ENCODE measurements around the gene ERC1.
"Not testable (repeated sequence)": the region's sequence is repeated elsewhere in the genome, so short reads cannot be mapped to it uniquely, and the experiment has no call there.

The ERC1 gene

DNA sequence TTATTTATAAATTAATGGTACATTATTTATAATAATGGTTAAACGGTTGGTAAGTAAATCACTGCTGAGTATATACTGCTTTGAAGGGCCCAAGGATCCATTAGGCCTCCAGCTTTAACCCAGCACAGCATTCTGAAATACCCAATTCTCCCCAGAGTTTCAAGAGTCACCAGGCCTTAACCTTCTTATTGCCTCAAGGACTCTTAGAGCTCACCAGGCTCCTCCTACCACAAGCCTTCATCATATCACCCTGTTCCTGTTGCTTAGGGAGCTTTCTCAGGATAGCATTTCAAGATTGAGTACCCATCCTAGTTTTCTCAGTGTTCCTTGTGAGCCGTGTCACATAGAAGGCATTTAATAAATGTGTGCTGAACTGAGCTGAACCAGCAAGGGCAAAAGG, 360.9 kb downstream of the ERC1 start:
- H3K27me3 ChIP-seq (ENCODE audit: control insufficient read depth, insufficient read depth, low read length) = no peaks in the 10 kb centered on the region
- no peak overlapping the region for H3K9ac ChIP-seq (ENCODE audit: low read length)
- H3K9me3 ChIP-seq (ENCODE audit: control insufficient read depth, insufficient read depth, low read depth, low read length) = no peaks in the 10 kb centered on the region
- no peak overlapping the region for H3K27ac ChIP-seq (ENCODE audit: low read depth, low read length)
- H3K36me3 ChIP-seq (ENCODE audit: control insufficient read depth, insufficient read depth, low read length) = no peaks in the 10 kb centered on the region
- no peak overlapping the region for H3K4me3 ChIP-seq (ENCODE audit: low read depth, low read length)
- H3K4me1 ChIP-seq (ENCODE audit: control insufficient read depth, insufficient read depth, low read length) = 0 out of 2 replicates have a peak, but pooled peaks cover 5% of the 10 kb centered on the region

DNA sequence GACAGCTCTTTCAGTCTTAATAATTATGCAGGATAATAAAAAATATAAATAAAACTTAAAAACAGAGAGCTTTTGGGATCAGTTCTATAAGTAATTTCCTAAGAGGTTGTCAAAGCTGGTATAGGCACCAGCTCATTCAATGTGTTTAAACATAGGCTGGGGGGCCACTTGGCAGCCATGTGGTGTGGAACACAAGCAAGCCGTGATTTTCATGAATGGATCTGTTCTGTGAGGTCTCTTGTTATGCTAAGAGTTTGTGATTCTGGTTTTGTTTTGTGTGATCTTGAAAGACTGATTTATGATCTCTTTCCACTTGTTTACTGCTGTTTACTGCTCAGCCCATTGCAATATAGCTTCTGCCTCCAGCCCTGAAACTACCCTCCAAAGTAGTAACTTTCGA, 362.4 kb downstream of the ERC1 start:
- no peak overlapping the region for H3K27ac ChIP-seq (ENCODE audit: low read depth, low read length)
- no peaks in the 10 kb centered on the region for H3K36me3 ChIP-seq (ENCODE audit: control insufficient read depth, insufficient read depth, low read length)
- H3K4me3 ChIP-seq (ENCODE audit: low read depth, low read length) = no peak overlapping the region
- 0 out of 2 replicates have a peak, but pooled peaks cover 5% of the 10 kb centered on the region for H3K4me1 ChIP-seq (ENCODE audit: control insufficient read depth, insufficient read depth, low read length)
- H3K9me3 ChIP-seq (ENCODE audit: control insufficient read depth, insufficient read depth, low read depth, low read length) = no peaks in the 10 kb centered on the region
- no peak overlapping the region for H3K9ac ChIP-seq (ENCODE audit: low read length)
- H3K27me3 ChIP-seq (ENCODE audit: control insufficient read depth, insufficient read depth, low read length) = no peaks in the 10 kb centered on the region

DNA sequence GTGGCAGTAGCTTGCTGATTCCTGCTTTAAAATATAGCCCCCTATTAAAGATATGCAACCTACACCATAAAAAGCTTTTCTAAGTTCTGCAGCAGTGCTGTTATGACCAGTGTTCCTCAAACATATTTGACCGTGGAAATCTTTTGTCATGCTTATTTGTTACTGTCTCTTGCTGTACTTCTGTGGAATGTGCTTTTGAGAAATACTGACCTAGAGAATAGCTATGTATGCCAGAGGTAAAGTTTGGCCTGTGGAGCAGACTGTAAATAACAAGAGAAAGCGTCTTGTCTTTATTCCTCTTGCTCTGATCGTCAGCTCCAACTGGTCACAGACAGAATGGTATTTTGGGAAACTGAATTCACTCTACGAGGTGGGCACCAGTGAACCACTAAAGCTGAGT, 364.4 kb downstream of the ERC1 start:
- Histone ChIP-seq H3K4me1 (ENCODE audit: control insufficient read depth, insufficient read depth, low read length) (0 out of 2 replicates have a peak, but pooled peaks cover 5% of the 10 kb centered on the region), H3K36me3 (ENCODE audit: control insufficient read depth, insufficient read depth, low read length) (no peaks in the 10 kb centered on the region), H3K9ac (ENCODE audit: low read length) (no peak overlapping the region), H3K9me3 (ENCODE audit: control insufficient read depth, insufficient read depth, low read depth, low read length) (no peaks in the 10 kb centered on the region), H3K27ac (ENCODE audit: low read depth, low read length) (no peak overlapping the region), H3K27me3 (ENCODE audit: control insufficient read depth, insufficient read depth, low read length) (no peaks in the 10 kb centered on the region), H3K4me3 (ENCODE audit: low read depth, low read length) (no peak overlapping the region)

DNA sequence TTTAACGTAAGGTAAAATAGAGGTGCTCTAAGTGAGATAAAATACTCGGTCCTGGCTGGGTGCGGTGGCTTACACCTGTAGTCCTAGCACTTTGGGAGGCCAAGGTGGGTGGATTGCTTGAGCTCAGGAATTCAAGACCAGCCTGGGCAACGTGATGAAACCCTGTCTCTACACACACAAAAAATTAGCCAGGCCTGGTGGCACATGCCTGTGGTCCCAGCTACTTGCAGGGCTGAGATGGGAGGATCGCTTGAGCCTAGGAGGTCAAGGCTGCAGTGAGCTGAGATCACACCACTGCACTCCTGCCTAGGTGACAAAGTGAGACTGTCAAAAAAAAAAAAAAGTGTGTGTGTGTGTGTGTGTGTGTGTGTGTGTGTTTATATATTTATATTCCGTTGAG, 364.8 kb downstream of the ERC1 start:
- H3K4me3 ChIP-seq (ENCODE audit: low read depth, low read length); H3K9me3 ChIP-seq (ENCODE audit: control insufficient read depth, insufficient read depth, low read depth, low read length); H3K36me3 ChIP-seq (ENCODE audit: control insufficient read depth, insufficient read depth, low read length); H3K27ac ChIP-seq (ENCODE audit: low read depth, low read length); H3K9ac ChIP-seq (ENCODE audit: low read length); H3K4me1 ChIP-seq (ENCODE audit: control insufficient read depth, insufficient read depth, low read length); H3K27me3 ChIP-seq (ENCODE audit: control insufficient read depth, insufficient read depth, low read length): not testable (repeated sequence)

DNA sequence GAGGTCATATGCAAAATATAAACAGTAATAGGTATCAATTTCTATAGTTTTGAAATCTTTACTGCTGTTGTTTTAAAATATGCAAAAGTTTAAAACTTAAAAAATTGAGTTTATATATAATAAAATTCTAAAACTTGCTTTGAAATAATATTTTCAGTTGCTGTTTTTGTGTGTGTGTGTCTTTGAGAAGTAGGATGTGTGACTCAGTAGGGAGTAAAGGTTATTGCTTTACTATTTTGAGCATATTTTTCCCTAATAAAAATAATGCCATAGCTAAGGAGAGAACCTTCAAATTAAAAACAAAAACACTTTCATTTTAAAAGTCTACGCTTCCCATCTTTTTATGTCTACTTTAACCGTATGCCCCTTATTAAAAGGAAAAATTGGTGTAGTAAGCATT, 365.3 kb downstream of the ERC1 start:
- Histone ChIP-seq H3K4me3 (ENCODE audit: low read depth, low read length) (no peak overlapping the region), H3K4me1 (ENCODE audit: control insufficient read depth, insufficient read depth, low read length) (0 out of 2 replicates have a peak, but pooled peaks cover 5% of the 10 kb centered on the region), H3K27ac (ENCODE audit: low read depth, low read length) (no peak overlapping the region), H3K27me3 (ENCODE audit: control insufficient read depth, insufficient read depth, low read length) (no peaks in the 10 kb centered on the region), H3K9ac (ENCODE audit: low read length) (no peak overlapping the region), H3K9me3 (ENCODE audit: control insufficient read depth, insufficient read depth, low read depth, low read length) (no peaks in the 10 kb centered on the region), H3K36me3 (ENCODE audit: control insufficient read depth, insufficient read depth, low read length) (no peaks in the 10 kb centered on the region)

DNA sequence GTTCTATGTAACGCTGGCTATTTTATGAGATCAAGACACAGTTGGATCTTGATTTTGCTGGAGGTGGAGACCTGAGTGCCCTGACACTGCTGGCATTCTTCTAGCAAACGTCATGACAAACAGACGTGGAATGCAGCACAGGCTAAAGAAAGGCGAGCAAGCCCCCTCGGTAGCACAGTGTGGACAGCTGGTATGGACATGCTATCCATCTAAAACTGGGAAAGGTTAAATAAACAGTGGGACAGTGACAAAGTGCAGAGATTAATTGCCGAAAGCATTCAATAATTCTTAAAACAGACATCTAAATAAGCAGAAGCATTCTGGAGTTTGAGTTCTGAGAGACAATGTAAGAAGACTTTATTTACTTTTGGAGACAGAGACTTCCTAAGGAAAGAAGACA, 366.1 kb downstream of the ERC1 start:
- H3K9ac ChIP-seq (ENCODE audit: low read length) = no peak overlapping the region
- no peaks in the 10 kb centered on the region for H3K9me3 ChIP-seq (ENCODE audit: control insufficient read depth, insufficient read depth, low read depth, low read length)
- no peak overlapping the region for H3K27ac ChIP-seq (ENCODE audit: low read depth, low read length)
- 0 out of 2 replicates have a peak, but pooled peaks cover 5% of the 10 kb centered on the region for H3K4me1 ChIP-seq (ENCODE audit: control insufficient read depth, insufficient read depth, low read length)
- no peak overlapping the region for H3K4me3 ChIP-seq (ENCODE audit: low read depth, low read length)
- no peaks in the 10 kb centered on the region for H3K27me3 ChIP-seq (ENCODE audit: control insufficient read depth, insufficient read depth, low read length)
- no peaks in the 10 kb centered on the region for H3K36me3 ChIP-seq (ENCODE audit: control insufficient read depth, insufficient read depth, low read length)

DNA sequence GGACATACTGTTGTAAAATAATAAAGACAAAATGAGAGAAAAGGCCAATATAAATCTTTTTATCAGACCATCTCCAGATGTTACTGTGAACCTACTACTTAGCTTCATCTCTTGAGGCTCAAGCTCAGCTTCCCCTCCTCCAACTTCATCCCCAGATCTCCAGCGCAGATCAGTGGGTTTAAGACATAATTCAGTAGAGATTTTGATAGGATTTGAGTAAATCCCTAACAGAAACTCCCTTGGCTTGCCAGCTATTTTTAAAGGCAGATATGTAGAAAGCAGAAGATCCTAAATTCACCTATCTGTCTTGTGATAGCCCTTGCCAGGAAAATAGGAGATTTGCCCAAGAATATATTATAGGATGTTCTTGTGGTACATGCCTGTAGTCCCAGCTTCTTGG, 366.7 kb downstream of the ERC1 start:
- Histone ChIP-seq H3K27ac (ENCODE audit: low read depth, low read length) (no peak overlapping the region), H3K4me3 (ENCODE audit: low read depth, low read length) (no peak overlapping the region), H3K9ac (ENCODE audit: low read length) (no peak overlapping the region), H3K36me3 (ENCODE audit: control insufficient read depth, insufficient read depth, low read length) (no peaks in the 10 kb centered on the region), H3K4me1 (ENCODE audit: control insufficient read depth, insufficient read depth, low read length) (0 out of 2 replicates have a peak, but pooled peaks cover 5% of the 10 kb centered on the region), H3K9me3 (ENCODE audit: control insufficient read depth, insufficient read depth, low read depth, low read length) (no peaks in the 10 kb centered on the region), H3K27me3 (ENCODE audit: control insufficient read depth, insufficient read depth, low read length) (no peaks in the 10 kb centered on the region)

DNA sequence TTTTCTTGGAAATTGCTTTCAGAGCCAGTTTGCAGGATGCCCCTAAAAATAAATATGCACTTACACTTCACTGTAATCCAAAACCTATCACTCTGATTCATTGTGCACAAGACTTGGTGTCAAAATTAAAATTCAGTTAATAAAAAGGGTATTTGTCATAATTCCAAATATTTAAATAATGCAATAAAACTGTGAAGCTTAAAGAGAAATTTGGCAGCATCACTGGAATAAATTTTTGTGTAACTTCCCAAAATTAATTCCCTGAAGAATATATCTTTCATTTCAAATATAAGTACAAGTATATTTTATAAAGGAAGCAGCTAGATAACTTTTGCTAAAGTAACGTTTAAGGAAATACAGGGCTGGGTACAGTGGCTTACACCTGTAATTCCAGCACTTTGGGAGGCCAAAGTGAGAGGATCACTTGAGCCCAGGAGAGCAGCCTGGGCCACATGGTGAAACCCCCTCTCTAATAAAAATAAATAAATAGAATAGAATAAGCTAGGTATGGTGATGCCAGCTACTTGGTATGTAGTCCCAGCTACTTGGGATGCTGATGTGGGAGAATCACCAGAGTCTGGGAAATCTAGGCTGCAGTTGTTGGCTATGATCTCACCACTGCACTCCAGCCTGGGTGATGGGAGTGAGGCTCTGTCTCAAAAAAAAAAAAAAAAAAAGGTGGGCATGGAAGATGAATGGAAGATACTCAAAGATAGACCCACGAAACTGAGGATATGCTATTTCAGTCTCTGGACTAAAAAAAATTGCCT, 369.6 kb downstream of the ERC1 start:
- Histone ChIP-seq H3K4me3 (ENCODE audit: low read depth, low read length) (no peak overlapping the region), H3K27ac (ENCODE audit: low read depth, low read length) (no peak overlapping the region)

DNA sequence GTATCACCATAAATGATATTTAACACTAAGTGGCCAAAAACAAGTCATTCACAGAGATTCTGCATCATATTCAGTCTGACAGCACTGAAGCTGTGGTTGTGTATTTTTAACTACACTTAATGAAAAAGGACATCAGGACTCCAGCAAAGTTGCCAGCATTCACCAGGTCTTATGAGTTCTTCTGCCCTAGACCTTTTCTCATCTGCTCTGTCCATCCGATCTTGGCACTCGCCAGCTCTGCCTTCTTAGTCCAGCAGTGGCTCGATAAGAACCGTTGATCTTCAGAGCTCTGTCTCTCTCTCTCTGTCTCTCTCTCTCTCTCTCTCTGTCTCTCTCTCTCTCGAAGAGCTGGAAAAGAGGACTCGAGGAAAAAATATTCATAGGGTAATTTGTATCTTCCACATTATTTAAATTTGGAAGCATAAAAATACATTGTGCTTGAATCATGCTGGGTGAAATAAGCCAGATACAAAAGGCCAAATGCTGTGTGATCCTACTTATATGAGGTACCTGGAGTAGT, 371.2 kb downstream of the ERC1 start:
- Histone ChIP-seq H3K4me1 (ENCODE audit: control insufficient read depth, insufficient read depth, low read length) (no peaks in the 10 kb centered on the region), H3K36me3 (ENCODE audit: control insufficient read depth, insufficient read depth, low read length) (no peaks in the 10 kb centered on the region), H3K27me3 (ENCODE audit: control insufficient read depth, insufficient read depth, low read length) (no peaks in the 10 kb centered on the region), H3K9ac (ENCODE audit: low read length) (no peak overlapping the region), H3K9me3 (ENCODE audit: control insufficient read depth, insufficient read depth, low read depth, low read length) (peaks cover 3% of the 10 kb centered on the region; the same call in 1 of the 2 replicates), H3K27ac (ENCODE audit: low read depth, low read length) (no peak overlapping the region), H3K4me3 (ENCODE audit: low read depth, low read length) (no peak overlapping the region)

More for the DNA sequence above, 369.6 kb downstream of the ERC1 start:
- Histone ChIP-seq H3K4me1 (ENCODE audit: control insufficient read depth, insufficient read depth, low read length) (0 out of 2 replicates have a peak, but pooled peaks cover 1% of the 10 kb centered on the region), H3K27me3 (ENCODE audit: control insufficient read depth, insufficient read depth, low read length) (no peaks in the 10 kb centered on the region), H3K9me3 (ENCODE audit: control insufficient read depth, insufficient read depth, low read depth, low read length) (0 out of 2 replicates have a peak, but pooled peaks cover 1% of the 10 kb centered on the region), H3K9ac (ENCODE audit: low read length) (no peak overlapping the region), H3K36me3 (ENCODE audit: control insufficient read depth, insufficient read depth, low read length) (no peaks in the 10 kb centered on the region)

DNA sequence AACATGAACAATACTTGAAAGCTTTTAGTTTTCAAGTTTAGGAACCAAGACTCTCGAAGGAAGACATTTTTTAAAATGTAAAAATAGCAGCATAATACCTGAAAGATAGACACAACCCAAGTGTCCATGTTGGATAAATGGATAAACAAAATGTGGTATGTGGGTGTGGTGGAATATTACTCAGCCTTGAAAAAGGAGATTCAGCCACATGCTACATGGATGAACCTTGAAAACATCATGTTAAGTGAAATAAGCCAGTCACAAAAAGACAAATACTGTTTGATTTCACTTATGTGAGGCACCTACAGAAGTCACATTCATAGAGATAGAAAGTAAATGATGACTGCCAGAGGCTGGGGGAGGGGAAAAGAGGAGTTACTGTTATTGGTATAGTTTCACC, 374.7 kb downstream of the ERC1 start:
- Histone ChIP-seq H3K9ac (ENCODE audit: low read length) (no peak overlapping the region), H3K27ac (ENCODE audit: low read depth, low read length) (no peak overlapping the region), H3K9me3 (ENCODE audit: control insufficient read depth, insufficient read depth, low read depth, low read length) (peaks cover 3% of the 10 kb centered on the region; the same call in 1 of the 2 replicates), H3K27me3 (ENCODE audit: control insufficient read depth, insufficient read depth, low read length) (no peaks in the 10 kb centered on the region), H3K4me1 (ENCODE audit: control insufficient read depth, insufficient read depth, low read length) (peaks cover 19% of the 10 kb centered on the region), H3K36me3 (ENCODE audit: control insufficient read depth, insufficient read depth, low read length) (no peaks in the 10 kb centered on the region), H3K4me3 (ENCODE audit: low read depth, low read length) (no peak overlapping the region)

All from HUES6 (cell line).